HCT116 (cell line): ENCODE measurements around the gene COX11.

Experiments used
- POLR2A ChIP-seq: IDR thresholded peaks from 2 replicates; pipeline ENCODE4 v1.7.0; 2011; ENCODE audit warnings: borderline replicate concordance; ENCODE audit not compliant: insufficient read depth, insufficient read length; ENCODE audit errors: extremely low read depth
- TF ChIP-seq, protein P1 (sequence below), 3 experiments: fragments of 200-600 bp in 1 of 3; sonication (generic) in 1 of 3; IDR thresholded peaks in 2 of 3; conservative IDR thresholded peaks in 1 of 3; 2 replicates each; pipeline ENCODE4 v1.5.1; 2012 to 2017; ENCODE audit warnings: low read depth in 2 of 3, low read length in 2 of 3, antibody characterized with exemption in 1 of 3, borderline replicate concordance in 1 of 3, control low read depth in 1 of 3, mild to moderate bottlenecking in 1 of 3, mixed read lengths in 1 of 3, mixed run types in 1 of 3, moderate library complexity in 1 of 3; ENCODE audit not compliant: insufficient read depth in 1 of 3

DNA sequence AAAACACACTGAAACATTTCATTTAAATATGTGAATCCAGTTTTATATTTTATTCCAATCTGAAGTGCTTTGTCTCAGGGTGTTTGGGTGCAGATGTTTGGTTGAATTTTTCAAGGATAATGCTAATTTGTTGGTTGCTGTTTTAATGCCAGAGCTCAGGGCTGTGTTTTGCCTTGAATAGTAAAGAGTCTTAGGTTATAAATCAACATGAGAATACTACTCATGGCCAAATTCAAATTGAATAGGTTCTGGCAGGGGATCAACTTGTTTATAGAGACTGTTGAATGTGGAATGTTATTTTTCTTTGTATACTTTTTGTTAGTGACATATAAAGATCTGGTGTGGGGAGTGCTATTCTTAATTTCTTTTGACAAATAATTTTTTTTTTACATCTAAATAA lies 49.0 kb downstream of the COX11 start:
- TF ChIP-seq, protein P1, sequence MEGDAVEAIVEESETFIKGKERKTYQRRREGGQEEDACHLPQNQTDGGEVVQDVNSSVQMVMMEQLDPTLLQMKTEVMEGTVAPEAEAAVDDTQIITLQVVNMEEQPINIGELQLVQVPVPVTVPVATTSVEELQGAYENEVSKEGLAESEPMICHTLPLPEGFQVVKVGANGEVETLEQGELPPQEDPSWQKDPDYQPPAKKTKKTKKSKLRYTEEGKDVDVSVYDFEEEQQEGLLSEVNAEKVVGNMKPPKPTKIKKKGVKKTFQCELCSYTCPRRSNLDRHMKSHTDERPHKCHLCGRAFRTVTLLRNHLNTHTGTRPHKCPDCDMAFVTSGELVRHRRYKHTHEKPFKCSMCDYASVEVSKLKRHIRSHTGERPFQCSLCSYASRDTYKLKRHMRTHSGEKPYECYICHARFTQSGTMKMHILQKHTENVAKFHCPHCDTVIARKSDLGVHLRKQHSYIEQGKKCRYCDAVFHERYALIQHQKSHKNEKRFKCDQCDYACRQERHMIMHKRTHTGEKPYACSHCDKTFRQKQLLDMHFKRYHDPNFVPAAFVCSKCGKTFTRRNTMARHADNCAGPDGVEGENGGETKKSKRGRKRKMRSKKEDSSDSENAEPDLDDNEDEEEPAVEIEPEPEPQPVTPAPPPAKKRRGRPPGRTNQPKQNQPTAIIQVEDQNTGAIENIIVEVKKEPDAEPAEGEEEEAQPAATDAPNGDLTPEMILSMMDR (IDR thresholded peaks at IDR 0.05 in 2 of 3, conservative IDR thresholded peaks at IDR 0.05 in 1 of 3; ENCODE audit: borderline replicate concordance in 1 of 3, insufficient read depth in 1 of 3, low read depth in 2 of 3, low read length in 2 of 3) = no peak
- TF ChIP-seq POLR2A = no peak
